HS-5 (cell line): ENCODE measurements around the gene SGMS2.

ENCODE experiments used
- DNase-seq: peaks from one replicate; pipeline ENCODE4 v3.0.0-alpha.2; 2012; ENCODE audit warnings: low read depth

Gene SGMS2

DNA sequence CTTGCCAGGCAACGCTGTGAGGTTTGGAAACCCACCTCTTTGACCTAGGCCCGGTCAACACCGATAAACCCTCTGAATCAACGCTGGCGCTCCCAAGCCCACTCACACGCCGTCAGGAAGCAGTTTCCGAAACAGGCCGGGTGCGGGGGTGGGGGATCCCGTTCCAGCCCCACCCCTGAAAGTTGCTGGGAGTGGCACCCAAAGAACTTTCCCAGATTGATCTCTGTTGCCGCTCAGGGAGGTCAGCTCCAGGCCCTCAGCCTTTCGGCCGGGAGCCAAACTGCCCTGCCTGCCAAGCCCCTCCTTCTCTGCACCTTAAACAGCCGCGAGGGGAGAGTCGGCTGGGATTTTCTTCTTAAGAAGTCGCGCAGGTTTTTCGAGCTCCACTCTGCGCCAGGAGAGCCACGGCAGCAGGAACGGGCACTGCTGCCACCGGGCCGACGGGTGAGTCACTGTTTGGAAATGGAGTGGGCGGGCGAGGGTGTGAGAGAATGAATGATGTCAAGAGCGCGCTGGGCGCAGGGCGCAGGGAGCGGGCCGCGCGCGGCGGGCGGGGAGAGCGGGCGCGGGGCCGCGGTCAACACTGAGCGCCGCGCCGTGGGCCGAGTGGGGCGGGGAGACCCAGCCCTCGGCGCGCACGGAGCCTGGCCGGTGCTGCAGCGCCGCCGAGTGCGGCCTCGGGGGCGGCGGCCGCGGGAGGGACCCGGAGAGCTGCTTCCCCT lies at the start of gene SGMS2:
TSS of gene SGMS2 (plus strand) at position 583 of the 722 bp plus-strand sequence. CDS start 70,622 bp downstream, outside the sequence.
- peak; percentile 67 for DNase-seq

DNA sequence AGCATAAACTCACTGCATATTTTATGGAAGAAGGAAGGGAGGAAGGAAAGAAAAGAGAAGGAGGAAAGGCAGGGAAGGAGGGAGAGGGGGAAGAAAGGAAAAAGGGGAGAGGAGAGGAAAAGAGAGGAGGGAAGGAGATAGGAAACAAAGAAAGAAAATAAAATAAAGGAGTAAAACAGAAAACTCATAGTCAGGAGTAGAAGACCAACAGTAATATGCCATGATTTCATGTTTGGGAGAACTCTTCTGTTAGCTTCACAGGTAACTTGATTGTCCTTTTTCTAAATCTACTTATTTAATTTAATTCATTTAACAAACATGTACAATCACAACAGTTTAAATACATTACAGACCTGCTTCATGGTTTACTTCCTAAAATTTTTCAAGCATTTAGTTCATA lies 46.8 kb upstream of the SGMS2 start:
- no peak for DNase-seq

DNA sequence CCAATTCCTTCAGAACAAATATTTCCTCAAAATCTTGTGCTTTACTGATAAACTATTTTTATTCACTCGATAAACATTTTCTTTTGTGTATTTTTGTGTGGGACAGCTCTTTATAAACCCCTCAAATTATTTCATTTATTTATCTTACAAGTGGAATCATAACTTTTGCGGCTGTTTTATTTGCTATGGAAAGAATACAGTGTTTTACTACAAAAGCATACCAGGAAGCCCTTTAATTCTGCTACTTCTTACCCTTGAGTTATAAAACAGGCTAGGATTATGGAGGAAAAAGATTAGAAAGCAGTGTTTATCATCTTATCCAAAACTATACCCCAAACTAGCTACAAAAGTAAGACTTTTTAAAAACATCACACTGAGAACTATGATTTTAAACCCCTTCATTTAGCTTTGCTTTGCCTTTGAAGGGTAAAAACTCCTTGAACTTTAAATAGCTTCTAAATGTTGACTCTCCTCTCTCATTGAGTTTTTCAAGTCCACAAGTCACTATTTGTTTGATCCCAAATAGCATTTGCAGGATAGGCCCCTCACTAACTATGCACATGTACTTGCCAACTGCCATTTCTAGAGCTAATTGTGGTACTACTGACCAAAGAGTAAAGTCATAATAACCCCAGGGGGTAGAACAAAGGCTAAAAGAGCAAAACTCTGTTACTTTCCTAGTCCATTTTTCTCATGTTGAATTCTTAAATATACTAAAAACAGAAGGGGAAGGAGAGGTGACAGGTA lies 45.8 kb upstream of the SGMS2 start:
- no peak for DNase-seq

DNA sequence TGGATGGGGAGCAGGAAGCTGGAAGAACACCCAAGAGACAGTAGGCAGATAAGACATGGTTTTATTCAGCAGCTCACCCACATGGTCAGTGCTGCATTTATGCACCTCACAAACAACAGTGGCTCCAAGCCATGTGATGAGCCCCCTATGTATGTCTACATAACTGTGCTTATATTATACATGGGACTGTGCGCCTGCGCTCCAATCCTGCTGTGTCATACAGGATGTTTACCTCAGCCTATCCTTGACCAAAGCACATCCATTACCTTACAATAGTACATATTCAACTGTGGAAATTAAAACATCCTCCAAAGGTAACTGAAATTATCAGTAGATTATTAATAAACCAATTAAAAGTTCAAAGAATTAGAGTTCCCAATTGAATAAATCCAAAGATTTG lies 44.1 kb upstream of the SGMS2 start:
- DNase-seq, result no peak

DNA sequence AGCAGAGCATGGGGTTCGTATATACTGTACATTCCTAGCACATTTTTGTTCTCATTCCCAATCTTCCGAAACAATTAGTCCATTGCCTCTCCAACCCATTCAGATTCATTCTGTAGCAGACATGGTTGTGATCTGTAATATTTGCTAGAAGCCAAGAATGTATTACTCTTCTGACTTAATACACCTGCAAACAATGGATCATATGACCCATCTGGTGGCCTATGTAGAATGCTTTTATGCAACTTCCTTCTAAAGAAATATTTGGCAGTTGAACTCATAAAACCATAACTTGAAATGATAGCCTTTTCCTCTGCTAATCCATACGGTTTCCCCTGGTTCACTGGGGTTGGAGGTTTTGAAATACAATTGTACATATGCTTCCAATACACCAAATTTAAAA lies 32.8 kb upstream of the SGMS2 start:
- no peak for DNase-seq

DNA sequence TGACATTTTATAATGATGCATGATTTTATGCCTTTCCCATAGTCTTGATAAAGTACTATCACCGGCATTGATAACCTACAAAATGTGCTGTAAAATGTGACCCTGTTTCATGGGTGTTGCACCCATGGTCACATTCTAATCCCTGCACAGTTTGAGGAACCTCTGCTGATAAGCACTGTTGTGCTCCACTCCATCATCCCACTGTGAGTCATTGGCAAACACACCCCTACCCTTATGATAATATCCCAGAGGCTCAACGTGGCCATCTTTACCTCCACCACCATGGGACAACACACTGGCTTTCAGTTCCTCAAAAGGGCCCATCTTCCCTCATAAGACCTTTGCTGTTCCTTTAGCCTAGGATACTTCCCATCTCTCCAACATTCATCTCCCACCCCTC lies 32.0 kb upstream of the SGMS2 start:
- DNase-seq, result no peak

DNA sequence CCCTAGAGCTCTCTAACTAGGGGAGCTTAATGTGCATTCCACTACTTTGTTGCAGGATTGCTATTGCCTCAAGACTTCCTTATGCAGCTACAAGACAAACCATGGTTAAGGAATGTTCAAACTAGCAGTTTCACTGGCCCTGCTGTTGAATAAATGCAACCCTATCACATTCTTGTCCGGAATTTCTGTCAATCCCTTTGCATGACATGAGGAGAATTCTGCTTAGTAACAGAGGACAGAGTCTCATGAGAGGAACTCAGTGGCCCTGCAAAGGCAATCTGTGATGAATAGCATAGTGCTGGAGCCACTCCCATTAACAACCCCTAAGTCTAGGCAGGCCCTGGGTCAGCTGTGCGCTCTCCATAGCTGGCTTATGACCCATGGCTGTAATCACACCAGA lies 30.7 kb upstream of the SGMS2 start:
- no peak for DNase-seq

DNA sequence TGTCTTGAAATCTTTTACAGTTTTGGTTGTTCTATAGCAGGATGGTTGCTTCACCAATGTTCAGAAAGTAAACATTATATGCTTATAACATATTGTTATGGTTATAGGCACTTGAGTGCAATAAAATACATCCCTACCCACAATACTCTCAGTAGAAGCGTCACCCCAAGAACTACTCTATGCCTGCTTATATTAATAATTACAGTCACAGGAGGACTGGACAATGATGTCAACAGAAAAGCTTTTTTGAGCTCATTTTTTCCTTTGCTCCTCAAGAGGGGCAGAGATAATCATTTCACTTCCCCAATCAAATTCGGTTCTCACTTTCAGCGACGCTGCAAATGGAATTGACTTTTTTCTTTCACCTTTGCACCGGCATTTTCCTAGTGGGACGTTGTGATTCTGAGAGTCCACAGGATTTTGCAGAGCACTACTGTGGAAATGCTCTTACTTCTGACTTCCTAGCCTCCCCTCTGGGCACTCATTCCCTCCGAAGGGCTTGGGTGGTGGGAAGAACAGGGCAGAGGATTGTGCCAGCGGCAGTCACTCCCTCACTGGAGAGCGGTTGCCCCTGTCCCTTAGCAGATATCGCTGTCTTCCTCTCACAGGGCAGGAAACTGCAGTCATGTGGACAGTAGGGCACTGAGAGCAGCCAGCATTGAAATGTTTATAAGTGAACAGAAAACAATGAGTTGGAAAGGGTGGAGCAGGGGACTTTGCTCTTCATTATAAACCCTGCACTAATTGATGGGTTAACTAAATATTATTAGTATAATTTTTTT lies 24.9 kb upstream of the SGMS2 start:
- DNase-seq, result no peak

DNA sequence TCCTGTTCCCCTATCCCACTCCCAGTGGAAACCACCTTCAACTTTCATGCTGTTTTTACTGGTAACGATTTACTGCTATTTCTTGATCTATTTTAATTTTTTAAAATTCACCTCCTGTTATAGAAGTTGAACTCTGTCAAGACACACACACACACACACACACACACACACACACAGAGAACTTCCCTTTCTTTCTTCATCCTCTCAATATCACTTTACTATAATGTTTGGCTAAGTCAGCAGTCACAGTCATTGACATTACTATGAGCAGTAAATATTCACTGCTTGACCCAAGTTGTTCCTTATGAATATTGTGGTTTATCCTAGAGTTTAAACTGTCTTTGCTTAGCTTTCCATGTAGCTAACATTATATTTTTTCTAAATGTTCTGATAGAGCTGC lies 24.0 kb upstream of the SGMS2 start:
- no peak for DNase-seq

DNA sequence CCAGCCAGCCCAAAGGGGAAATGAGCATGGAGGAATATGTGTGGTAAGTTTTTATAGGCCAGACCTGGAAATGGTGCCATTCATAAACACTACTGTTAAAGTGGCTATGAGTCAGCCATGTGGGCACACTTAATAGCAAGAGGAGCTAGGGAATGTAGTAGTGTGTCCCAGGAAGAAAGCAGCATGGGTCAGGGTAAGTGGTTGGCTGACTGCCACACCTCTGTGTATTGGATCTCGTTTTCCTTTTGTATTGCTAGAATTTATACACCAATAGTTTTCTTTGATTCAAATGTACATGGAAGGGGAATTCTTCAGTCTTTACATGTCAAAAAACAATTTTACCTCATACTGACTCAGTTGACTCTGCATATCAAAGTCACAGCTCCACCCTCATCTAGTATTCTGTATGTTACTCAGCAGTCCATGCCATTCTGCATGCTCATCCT lies 22.9 kb upstream of the SGMS2 start:
- DNase-seq, result peak; percentile 30

DNA sequence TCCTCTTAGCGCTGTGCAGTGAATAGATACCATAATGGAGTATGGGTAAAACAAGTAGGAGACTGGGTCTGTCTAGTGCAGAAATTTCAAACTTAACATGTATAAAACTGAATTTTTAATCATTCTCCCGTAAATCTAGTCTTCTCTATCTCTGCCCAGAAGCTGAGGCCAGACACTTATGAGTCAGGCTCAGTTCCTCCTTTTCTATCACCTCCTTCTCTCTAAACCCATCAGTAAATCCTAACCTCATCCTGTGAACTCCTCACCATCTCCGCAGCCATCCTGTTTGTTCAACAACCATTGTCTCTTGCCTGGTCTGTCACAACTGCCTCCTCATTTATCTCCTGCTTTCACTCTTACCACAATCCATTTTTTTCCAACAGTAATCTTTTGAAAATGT lies 19.8 kb upstream of the SGMS2 start:
- DNase-seq, result no peak

DNA sequence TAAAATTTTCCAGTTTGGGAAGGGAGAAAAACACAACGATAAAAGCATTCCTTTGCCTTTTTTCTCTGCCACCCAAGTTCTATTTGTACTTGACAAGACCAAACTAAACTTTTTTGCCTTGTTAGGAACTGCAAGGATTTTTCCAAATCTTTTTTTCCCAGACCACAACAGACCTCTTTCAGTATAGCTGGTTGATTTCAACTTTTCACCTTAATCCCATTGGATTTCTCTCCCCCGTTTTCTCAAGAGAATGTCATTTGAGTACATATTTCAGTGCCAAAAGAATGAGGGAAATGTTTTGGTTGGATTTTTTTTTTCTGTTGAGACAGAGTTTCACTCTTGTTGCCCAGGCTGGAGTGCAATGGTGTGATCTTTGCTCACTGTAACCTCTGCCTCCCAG lies 18.5 kb upstream of the SGMS2 start:
- DNase-seq, result no peak

DNA sequence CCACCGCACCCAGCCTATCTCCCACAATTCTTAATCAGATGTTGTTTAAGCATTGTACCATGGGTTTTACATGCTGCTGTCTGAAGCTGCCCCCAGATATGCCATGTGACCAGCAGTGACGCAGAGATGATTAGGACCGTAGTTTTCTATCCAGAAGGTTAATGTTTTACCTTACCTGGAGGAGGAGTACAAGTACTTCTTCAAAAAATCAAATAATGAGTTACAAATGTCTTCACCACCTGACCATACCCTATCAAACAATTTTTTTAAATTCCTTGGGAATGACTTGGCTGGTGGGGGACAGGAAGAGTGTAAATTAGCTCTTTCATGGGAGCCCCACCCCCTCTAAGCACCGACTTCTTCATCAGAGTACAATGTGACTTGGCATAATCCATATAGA lies 16.2 kb upstream of the SGMS2 start:
- no peak for DNase-seq

DNA sequence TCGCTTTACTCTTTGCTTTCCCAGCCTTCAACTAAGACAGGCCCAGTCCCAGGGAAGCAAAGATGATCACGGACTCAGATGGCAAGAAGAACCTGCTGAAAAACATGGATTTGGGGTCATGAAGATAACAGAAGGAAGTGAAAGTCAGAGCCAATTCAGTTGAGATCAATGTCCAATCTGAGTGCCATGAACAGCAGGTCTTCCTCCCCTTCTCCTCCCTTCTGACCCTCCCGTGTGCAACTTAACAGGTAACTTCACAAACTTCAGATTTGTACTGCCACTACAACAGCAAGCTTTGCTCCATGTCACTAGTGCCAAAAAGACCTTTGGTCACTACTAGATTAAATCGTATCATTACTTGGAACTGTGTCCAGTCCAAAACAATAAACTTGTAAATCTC lies 15.5 kb upstream of the SGMS2 start:
- DNase-seq, result no peak

DNA sequence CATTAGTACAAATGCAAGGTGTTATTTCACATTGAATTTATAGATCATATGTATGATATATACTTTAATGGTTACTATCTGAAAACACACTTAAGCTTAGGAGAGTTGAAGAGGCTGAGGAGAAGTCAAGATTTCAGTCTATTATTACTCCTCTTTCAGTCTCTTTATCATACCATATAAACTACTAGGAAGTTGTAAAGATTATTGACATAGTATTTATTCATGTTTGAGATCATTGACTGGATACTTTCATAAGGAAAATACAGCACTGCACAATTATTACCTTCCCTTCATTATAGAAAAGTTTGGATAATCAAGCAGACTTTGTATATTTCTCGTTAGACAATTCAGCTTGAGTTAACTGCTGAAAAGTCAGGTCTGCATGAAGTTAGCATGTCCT lies 10.0 kb upstream of the SGMS2 start:
- DNase-seq, result no peak

DNA sequence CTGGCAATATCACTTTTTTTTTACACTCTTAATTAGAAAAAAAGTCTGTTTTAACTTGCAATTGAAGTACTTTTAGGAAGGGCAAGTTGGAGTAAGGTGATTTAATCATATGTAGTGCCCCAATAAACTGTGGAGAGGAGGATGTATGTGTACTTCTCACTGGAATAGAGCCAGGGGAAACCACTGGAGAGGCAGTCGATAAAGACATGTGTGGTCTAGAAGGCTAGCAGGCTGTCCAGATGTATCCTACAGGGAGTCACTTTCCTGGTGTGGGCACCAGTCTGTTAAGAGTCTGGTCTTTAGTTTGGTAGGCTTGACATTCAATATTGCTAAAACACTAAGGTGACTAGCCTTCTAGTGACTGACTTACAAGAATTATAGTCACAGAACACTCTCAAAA lies 9.6 kb upstream of the SGMS2 start:
- DNase-seq, result no peak

DNA sequence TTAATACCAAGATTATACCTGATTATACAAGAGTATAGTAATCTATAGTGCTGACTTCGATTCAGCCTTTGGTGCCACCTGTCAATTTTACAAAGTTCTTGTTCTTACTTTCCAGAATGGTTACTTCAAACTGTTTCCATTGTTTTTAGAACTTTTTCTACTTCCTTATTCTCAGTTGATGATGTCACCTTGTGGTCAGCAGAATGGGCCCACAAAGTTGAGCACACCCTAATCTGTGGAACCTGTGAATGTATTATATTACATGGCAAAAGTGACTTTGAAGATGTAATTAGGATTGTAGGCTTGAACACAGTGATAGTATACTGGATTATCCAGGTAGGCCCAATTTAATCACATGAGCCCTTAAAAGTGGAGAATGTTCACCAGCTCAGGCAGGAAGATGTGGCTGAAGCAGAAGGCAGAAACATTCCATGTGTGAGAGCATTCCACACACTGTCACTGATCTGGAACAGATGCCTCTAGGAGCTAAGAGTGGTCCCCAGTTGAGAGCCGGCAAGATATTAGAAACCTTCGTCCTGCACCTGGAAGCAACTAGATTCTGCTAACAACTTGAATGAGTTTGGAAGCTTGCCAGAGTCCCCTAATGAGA lies 6.3 kb upstream of the SGMS2 start:
- no peak for DNase-seq

DNA sequence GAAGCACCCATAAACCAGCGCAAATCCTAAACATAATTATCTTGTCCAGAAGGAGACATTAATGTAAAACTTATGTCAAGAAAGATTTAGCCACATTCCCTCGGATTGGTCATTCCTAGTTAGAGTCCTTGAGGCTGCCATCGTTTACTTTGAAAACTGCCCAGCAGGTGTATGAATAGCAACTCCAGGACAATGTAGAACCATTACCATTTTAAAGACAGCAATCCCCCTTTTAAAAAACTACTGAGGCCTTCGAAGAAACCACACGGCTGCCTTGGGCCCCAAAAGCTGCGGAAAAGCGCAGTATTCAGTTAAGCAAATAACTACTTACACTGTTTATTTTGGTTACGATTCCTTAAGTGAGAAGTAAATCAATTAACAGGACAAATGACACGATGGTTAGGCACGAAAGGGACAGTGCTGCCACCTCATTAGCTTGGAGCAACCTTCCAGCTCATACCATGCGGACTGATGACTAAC lies 822 bp upstream of the SGMS2 start:
- DNase-seq, result no peak

DNA sequence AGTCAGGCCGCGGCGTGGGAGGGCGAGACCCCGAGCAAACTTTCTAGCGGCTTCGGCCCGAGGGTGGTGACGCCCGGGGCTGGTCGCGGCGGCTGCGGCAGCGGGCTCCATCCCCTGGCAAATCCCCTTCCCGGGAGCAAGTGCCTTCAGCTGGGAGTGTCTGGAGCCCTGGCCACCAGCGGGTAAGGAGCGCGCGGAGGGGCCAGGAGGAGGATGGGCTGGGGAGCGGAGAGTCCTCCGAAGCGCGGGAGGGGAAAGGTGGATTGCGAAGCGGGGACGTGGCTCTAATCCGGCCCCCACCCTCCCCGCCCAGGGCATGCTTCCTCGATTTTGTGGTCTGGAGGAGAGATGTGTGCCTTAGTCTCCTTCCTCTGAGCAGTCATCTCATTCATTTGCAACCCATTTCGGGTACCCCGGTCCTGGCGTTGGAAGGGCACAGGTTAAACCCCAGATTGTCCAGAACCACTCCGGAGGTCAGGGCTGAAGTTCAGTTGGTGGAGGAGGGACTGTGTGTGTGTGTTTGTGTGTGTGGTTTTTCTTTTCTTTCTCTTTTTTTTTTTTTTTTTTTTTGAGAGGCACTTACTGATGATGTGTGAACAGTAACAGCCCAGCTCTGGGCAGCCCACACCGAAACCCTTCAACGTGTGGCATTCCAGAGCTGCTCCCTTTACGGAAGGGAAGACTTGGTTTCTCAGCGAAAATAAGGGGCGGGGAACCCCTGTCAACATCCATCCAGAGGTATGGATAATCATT lies 516 bp downstream of the SGMS2 start:
- DNase-seq, result no peak

DNA sequence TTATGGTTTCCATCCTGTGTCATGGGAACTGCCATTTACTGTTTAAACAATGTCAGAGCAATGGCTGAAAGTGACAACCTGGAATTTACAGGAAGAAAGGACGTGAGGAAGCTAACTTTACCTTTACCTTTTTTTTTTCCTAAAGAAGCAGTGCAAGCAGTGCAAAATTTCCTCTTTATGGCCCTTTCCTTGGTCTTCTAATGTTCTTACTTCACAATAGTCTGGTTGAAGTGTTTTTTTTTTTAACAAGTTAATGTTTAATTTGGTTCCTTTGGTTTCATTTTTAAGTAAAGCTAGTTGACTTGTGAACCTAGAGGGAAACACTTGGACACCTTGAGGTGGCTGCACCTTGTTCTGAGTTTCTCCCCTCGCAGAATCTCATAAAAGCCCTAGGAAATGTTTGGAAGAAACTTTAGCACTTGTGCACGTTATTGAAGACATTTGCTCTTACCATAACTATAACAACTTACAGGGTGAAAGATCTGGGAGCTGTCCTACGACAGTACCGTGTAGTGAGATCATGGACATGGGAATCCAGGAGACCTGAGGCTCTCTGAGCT lies 1.8 kb downstream of the SGMS2 start:
- no peak for DNase-seq
